ENCODE data around the gene SHROOM3.

- TF ChIP-seq POLR2A (IDR thresholded peaks at IDR 0.05; ENCODE audit: low read depth) (no peak), CTCF (IDR thresholded peaks at IDR 0.05) (no peak)
These were observed 219.1 kb downstream of the SHROOM3 start for GRCh38 chr4:76654084-76654483.

Measured in esophagus muscularis mucosa (tissue), 3 donors.